BJ (cell line): ENCODE data around the gene C4orf51. TPM values are rescaled to one million over a fixed set of nuclear protein-coding genes. Genes with fewer than 3 reads are reported as not detected.

ENCODE experiments used
- CTCF ChIA-PET: fragments of 350-600 bp; formaldehyde crosslinking; extraction: SDS; loops from one replicate; lab custom pipeline; 2021; ENCODE audit warnings: antibody characterized with exemption, inconsistent platforms; lab: Yijun Ruan, JAX
- POLR2A ChIA-PET: fragments of 300-600 bp; sonication (Branson Sonifier 250); formaldehyde crosslinking; extraction: SDS; loops from one replicate; lab custom pipeline; 2021; ENCODE audit warnings: antibody characterized with exemption; lab: Charles Lee
- DNase-seq: peaks from one replicate; pipeline ENCODE4 v3.0.0-alpha.2; 2011; ENCODE audit warnings: low read depth
- H3K27me3 ChIP-seq: 2 replicates; pipeline ENCODE4 v1.6.0; 2011; ENCODE audit warnings: low read length; ENCODE audit not compliant: control insufficient read depth, insufficient read depth
- H3K36me3 ChIP-seq: 2 replicates; pipeline ENCODE4 v1.5.1; 2011; ENCODE audit warnings: low read length; ENCODE audit not compliant: control insufficient read depth, insufficient read depth
- H3K4me3 ChIP-seq: 2 replicates; pipeline ENCODE4 v1.5.1; 2011; ENCODE audit warnings: low read depth, mild to moderate bottlenecking, control low read depth, low read length
- CTCF ChIP-seq: IDR thresholded peaks from 2 replicates; pipeline ENCODE4 v1.5.1; 2011; ENCODE audit warnings: low read depth, mild to moderate bottlenecking, control low read depth, inconsistent platforms, low read length, moderate library complexity; ENCODE audit not compliant: insufficient read depth
- polyA plus RNA-seq: library from polyadenylated mRNA; depleted of rRNA; stranded (reverse); fragments of >200 nt; gene quantifications from 2 replicates; pipeline ENCODE4 v1.2.3, GENCODE V29; 2011

Gene C4orf51
- polyA plus RNA-seq, 1 experiment = not detected

- H3K4me3 ChIP-seq = no peak overlapping the region
- H3K27me3 ChIP-seq = no peaks in the 10 kb centered on the region
- no peak for TF ChIP-seq CTCF
- ChIA-PET POLR2A (no interaction called here), CTCF (no interaction called here)
- H3K36me3 ChIP-seq = no peaks in the 10 kb centered on the region
- no peak for DNase-seq
These were observed 60.9 kb downstream of the C4orf51 start for GRCh38 chr4:145740806-145741205.

- POLR2A ChIA-PET = interaction anchor here (0.6 kb wide), 1 partner anchor 557 kb away, joined by 5 read pairs; no protein-coding TSS in a partner anchor
- CTCF ChIA-PET = interaction anchor here (0.9 to 1.2 kb wide), 3 partner anchors 8 to 112 kb away, joined by 3 to 4 read pairs (median 3); no protein-coding TSS in a partner anchor
These were observed 63.7 kb downstream of the C4orf51 start for GRCh38 chr4:145743641-145744040.

GRCh38 chr4:145755802-145756201 is 75.9 kb downstream of the C4orf51 start:
- Histone ChIP-seq H3K4me3 (no peak overlapping the region), H3K36me3 (peaks cover 5% of the 10 kb centered on the region), H3K27me3 (no peaks in the 10 kb centered on the region)
- no peak for DNase-seq
- POLR2A ChIA-PET = no interaction called here
- TF ChIP-seq CTCF = no peak
- CTCF ChIA-PET = interaction anchor here (1.4 kb wide), 1 partner anchor 12 kb away, joined by 4 read pairs; no protein-coding TSS in a partner anchor

More at GRCh38 chr4:145743641-145744040, 63.7 kb downstream of the C4orf51 start:
- no peak for DNase-seq
- H3K27me3 ChIP-seq = no peaks in the 10 kb centered on the region
- H3K36me3 ChIP-seq = no peaks in the 10 kb centered on the region
- H3K4me3 ChIP-seq = no peak overlapping the region
- TF ChIP-seq CTCF = no peak

GRCh38 chr4:145756244-145756643 is 76.3 kb downstream of the C4orf51 start:
- ChIA-PET CTCF (interaction anchor here (1.4 kb wide), 1 partner anchor 13 kb away, joined by 4 read pairs; no protein-coding TSS in a partner anchor), POLR2A (no interaction called here)
- TF ChIP-seq CTCF = no peak
- Histone ChIP-seq H3K4me3 (no peak overlapping the region), H3K36me3 (peaks cover 6% of the 10 kb centered on the region), H3K27me3 (no peaks in the 10 kb centered on the region)
- DNase-seq = no peak

GRCh38 chr4:145757188-145757587 is 77.2 kb downstream of the C4orf51 start:
- H3K4me3 ChIP-seq = no peak overlapping the region
- DNase-seq = no peak
- no peaks in the 10 kb centered on the region for H3K27me3 ChIP-seq
- POLR2A ChIA-PET = no interaction called here
- peaks cover 6% of the 10 kb centered on the region for H3K36me3 ChIP-seq
- CTCF ChIA-PET = interaction anchor here (1.4 kb wide), 1 partner anchor 14 kb away, joined by 4 read pairs; no protein-coding TSS in a partner anchor
- no peak for TF ChIP-seq CTCF
